ENCODE data around the gene IGF2BP1. TPM values are rescaled to one million over a fixed set of nuclear protein-coding genes. Genes with fewer than 3 reads are reported as not detected.

Gene IGF2BP1
- total RNA-seq, 4 donors from 2014 or later: 0.19 to 4.4 TPM; not detected in 2

DNA sequence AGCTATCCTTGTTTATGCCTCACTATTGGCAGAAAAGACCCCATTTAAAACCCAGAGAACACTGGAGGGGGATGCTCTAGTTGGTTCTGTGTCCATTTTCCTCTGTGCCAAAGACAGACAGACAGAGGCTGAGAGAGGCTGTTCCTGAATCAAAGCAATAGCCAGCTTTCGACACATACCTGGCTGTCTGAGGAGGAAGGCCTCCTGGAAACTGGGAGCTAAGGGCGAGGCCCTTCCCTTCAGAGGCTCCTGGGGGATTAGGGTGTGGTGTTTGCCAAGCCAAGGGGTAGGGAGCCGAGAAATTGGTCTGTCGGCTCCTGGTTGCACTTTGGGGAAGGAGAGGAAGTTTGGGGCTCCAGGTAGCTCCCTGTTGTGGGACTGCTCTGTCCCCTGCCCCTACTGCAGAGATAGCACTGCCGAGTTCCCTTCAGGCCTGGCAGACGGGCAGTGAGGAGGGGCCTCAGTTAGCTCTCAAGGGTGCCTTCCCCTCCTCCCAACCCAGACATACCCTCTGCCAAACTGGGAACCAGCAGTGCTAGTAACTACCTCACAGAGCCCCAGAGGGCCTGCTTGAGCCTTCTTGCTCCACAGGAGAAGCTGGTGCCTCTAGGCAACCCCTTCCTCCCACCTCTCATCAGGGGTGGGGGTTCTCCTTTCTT, 56.1 kb downstream of the IGF2BP1 start:
- TF ChIP-seq, protein P1, sequence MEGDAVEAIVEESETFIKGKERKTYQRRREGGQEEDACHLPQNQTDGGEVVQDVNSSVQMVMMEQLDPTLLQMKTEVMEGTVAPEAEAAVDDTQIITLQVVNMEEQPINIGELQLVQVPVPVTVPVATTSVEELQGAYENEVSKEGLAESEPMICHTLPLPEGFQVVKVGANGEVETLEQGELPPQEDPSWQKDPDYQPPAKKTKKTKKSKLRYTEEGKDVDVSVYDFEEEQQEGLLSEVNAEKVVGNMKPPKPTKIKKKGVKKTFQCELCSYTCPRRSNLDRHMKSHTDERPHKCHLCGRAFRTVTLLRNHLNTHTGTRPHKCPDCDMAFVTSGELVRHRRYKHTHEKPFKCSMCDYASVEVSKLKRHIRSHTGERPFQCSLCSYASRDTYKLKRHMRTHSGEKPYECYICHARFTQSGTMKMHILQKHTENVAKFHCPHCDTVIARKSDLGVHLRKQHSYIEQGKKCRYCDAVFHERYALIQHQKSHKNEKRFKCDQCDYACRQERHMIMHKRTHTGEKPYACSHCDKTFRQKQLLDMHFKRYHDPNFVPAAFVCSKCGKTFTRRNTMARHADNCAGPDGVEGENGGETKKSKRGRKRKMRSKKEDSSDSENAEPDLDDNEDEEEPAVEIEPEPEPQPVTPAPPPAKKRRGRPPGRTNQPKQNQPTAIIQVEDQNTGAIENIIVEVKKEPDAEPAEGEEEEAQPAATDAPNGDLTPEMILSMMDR (IDR thresholded peaks at IDR 0.05; ENCODE audit: low read depth): no peak

DNA sequence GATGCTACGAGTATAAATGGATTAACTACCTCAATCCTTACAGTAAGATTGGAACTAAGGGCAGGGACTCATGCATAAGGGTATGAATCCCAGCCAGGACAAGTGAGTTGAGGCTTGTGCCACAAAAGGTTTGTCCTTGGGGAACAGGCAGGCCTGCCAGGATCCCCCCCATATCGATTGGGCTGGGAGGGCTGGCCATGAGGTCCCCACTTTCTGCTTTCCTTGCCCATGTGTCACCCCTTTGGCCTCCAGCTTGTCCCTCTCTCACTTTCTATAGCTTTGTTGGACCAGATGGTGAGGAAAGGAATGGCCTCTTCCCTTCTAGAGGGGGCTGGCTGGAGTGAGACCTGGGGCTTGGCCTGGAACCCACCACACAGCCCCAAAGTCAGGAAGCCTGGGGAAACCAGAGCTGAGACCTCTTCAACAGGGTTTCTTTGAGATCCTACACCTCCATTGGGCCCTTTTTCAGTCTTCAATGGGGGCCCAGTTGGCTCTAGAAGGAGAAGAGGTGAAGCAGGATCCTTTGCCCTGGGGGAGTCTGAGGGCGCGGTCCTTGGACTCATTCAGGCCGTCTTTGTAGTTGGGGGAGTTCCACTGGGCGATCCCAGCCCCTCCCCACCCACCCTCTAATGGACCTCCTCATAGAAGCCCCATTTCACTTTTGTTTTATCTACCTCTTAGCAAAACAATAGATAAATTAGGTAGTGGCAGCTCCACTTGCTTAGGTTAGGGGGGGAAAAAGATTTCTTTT, 57.3 kb downstream of the IGF2BP1 start:
- TF ChIP-seq, protein P1 (IDR thresholded peaks at IDR 0.05; ENCODE audit: low read depth): no peak

DNA sequence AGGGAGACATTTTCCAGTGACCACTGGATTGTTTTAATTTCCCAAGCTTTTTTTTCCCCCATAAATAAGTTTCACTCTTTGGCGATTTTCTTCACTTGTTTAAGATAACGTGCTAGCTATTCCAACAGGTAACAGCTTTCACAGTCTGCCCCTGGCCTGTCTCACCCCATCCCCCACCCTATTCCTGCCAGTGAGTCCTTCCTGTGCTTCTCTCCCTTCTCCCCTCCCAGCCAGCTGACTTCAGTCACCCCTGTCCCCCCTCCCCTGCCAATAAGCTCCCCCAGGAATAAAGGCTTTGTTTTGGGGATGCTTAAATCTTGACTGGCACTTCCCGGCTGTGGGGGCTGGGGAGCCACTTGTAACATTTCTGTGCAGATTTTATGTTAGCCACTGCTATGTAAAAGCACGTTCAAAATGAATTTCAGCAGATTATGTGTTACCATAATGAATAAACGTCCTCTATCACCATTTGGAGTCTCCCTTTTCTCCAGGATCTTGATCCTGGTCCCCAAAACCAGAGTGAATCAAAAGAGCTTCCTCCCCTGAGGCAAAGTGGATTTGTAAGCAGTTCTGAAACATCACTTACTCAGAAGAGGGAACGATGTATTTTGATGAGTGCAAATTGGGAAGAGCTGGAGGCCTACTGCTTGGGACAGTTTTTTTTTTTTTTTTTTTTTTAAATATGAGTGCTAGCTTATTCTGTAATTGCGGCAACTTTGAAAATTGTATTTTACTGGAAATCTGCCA, 58.2 kb downstream of the IGF2BP1 start:
- TF ChIP-seq, protein P1 (IDR thresholded peaks at IDR 0.05; ENCODE audit: low read depth): no peak

DNA sequence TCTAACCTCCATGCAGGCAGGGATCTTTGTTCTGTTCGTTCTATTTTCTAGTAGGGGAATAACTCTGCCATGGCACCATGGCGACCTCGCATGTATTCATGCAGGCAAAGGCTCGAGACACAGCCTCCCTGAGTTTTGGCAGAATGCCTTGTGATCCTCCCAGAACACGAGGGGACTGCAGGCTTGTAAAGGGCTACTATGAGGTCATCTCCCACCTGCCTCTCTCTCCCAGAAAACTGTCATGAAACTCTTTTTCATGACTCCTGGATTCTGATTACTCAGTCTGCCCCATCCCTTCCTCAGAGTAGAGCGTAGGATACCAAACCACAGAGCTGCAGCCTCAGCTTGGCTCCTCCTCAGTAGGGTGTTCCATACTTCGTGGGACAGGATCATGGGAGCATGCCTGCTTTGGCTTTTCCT, 64.3 kb downstream of the IGF2BP1 start:
- TF ChIP-seq, protein P1 (IDR thresholded peaks at IDR 0.05; ENCODE audit: low read depth): no peak

DNA sequence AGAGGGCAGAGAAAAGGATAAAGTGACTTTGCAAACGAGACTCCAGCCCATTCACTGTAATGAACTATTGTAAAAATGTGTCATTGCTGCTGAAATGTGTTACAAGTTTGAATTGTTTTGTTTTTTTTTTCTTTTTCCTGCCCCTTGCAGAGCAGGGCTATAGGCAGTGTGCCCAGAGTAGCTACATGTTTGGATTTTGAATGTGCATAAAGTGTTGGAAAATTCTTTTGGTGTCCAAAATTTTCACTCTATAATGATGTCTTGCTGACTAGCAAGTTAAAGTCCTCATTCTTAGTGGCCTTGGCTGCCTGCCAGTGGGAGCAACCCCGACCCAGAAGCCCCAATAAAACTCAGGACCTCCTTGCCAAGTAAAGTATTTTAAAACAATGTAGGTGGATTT, 66.5 kb downstream of the IGF2BP1 start:
- TF ChIP-seq, protein P1 (IDR thresholded peaks at IDR 0.05; ENCODE audit: low read depth): no peak

DNA sequence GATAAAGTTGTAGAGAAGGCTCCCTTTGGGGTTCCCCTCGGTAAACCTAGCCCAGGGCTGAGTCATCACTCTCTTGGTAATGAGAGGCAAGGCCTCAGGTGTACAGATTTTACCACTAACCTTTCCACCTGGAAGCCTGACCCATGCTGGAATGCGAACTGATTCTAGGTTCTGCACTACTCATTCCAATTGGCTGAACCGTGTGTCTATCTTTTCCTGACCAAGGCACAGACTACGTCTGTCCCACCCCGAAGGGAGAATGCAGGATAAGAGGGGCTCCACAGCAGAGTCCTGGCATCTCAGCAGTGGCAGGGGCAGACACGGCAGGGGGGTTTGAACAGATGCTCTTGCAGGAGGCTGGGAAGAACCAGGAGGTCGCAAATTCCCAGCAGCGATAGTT, 70.0 kb downstream of the IGF2BP1 start:
- TF ChIP-seq, protein P1 (IDR thresholded peaks at IDR 0.05; ENCODE audit: low read depth): no peak
